ENCODE measurements around the gene KCNQ5.
A peak's percentile ranks its signal among the peaks of the same experiment; 100 is the strongest.

KCNQ5 gene

DNA sequence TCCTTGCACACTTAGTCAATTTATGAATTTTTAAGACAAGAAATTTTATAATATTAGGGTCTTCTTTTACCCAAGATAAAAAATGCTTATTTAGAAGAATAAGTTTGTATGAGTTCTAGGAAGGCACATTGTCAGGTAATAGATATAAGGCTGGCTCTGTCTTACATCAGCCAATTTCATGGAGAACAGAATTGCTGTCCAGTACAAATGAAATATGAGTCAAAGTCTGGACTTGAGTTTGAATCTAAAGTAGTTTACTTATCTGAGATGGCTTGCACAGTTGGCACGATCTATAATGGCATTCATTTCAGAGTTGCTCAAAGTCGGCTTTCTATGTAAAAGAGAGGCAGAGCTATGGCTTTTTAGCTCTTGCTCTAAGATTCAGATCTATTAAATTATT is 228.2 kb downstream of the KCNQ5 start:
- Histone ChIP-seq H3K36me3 (ENCODE audit: control insufficient read depth in 2 of 2, insufficient read depth in 1 of 2, low read length in 2 of 2) (no peaks in the 10 kb centered on the region), H3K27ac (ENCODE audit: extremely low read depth, low read depth, low read length) (no peak overlapping the region), H3K9me3 (ENCODE audit: control insufficient read depth, insufficient read depth, low read depth, low read length) (no peaks in the 10 kb centered on the region), H3K4me1 (ENCODE audit: control insufficient read depth, insufficient read depth, low read length) (no peaks in the 10 kb centered on the region; the same call in 1 of the 2 replicates), H3K4me3 (ENCODE audit: low read depth, low read length) (no peak overlapping the region)
- ChIA-PET CTCF (interaction anchor here (0.5 kb wide), 1 partner anchor 93 kb away, joined by 3 read pairs; no protein-coding TSS in a partner anchor), POLR2A (no interaction called here)
- TF ChIP-seq ZBTB1 (tag by site-specific recombination; IDR thresholded peaks at IDR 0.05) (no peak), ZNF530 (tag by site-specific recombination; IDR thresholded peaks at IDR 0.05; ENCODE audit: low read depth) (no peak), BCL11B (tag by site-specific recombination; IDR thresholded peaks at IDR 0.05; ENCODE audit: low read depth) (no peak), ZNF114 (tag by site-specific recombination; IDR thresholded peaks at IDR 0.05) (no peak)
- TF ChIP-seq, protein P1, sequence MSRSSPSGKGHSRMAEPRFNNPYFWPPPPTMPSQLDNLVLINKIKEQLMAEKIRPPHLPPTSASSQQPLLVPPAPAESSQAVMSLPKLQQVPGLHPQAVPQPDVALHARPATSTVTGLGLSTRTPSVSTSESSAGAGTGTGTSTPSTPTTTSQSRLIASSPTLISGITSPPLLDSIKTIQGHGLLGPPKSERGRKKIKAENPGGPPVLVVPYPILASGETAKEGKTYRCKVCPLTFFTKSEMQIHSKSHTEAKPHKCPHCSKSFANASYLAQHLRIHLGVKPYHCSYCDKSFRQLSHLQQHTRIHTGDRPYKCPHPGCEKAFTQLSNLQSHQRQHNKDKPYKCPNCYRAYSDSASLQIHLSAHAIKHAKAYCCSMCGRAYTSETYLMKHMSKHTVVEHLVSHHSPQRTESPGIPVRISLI (tag by site-specific recombination; IDR thresholded peaks at IDR 0.05): no peak

DNA sequence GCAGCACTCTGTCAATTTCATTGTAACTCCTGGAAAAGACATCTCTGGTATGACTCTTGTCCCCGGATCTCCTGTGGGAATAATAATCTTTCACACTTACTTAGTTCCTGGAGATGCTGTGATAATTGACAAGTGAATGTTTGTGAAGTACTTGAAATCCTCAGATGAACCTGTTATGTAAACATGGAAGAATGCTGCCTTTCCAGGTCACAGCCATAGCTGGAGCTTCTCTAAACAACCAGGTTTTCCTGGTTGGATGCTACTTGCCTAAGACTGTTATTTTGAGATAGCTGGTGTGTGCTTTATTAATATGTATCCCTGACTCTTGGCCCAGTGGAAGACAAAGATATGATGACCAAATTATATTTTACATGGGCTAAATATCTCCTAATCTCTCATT is 228.6 kb downstream of the KCNQ5 start:
- POLR2A ChIA-PET: no interaction called here
- Histone ChIP-seq H3K4me1 (ENCODE audit: control insufficient read depth, insufficient read depth, low read length) (no peaks in the 10 kb centered on the region), H3K36me3 (ENCODE audit: control insufficient read depth in 2 of 2, insufficient read depth in 1 of 2, low read length in 2 of 2) (no peaks in the 10 kb centered on the region), H3K9me3 (ENCODE audit: control insufficient read depth, insufficient read depth, low read depth, low read length) (no peaks in the 10 kb centered on the region), H3K4me3 (ENCODE audit: low read depth, low read length) (no peak overlapping the region), H3K27ac (ENCODE audit: extremely low read depth, low read depth, low read length) (no peak overlapping the region)
- CTCF ChIA-PET: interaction anchor here (0.5 kb wide), 1 partner anchor 93 kb away, joined by 3 read pairs; no protein-coding TSS in a partner anchor
- TF ChIP-seq ZNF664 (tag by site-specific recombination; IDR thresholded peaks at IDR 0.05): 0 out of 2 replicates have a peak, but pooled peaks have one; percentile 8
- TF ChIP-seq, protein P2, sequence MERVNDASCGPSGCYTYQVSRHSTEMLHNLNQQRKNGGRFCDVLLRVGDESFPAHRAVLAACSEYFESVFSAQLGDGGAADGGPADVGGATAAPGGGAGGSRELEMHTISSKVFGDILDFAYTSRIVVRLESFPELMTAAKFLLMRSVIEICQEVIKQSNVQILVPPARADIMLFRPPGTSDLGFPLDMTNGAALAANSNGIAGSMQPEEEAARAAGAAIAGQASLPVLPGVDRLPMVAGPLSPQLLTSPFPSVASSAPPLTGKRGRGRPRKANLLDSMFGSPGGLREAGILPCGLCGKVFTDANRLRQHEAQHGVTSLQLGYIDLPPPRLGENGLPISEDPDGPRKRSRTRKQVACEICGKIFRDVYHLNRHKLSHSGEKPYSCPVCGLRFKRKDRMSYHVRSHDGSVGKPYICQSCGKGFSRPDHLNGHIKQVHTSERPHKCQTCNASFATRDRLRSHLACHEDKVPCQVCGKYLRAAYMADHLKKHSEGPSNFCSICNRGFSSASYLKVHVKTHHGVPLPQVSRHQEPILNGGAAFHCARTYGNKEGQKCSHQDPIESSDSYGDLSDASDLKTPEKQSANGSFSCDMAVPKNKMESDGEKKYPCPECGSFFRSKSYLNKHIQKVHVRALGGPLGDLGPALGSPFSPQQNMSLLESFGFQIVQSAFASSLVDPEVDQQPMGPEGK (tag by site-specific recombination; IDR thresholded peaks at IDR 0.05): no peak
- TF ChIP-seq ZNF174 (tag by site-specific recombination; IDR thresholded peaks at IDR 0.05): no peak
- TF ChIP-seq, protein P3, sequence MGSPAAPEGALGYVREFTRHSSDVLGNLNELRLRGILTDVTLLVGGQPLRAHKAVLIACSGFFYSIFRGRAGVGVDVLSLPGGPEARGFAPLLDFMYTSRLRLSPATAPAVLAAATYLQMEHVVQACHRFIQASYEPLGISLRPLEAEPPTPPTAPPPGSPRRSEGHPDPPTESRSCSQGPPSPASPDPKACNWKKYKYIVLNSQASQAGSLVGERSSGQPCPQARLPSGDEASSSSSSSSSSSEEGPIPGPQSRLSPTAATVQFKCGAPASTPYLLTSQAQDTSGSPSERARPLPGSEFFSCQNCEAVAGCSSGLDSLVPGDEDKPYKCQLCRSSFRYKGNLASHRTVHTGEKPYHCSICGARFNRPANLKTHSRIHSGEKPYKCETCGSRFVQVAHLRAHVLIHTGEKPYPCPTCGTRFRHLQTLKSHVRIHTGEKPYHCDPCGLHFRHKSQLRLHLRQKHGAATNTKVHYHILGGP (tag by site-specific recombination; IDR thresholded peaks at IDR 0.05): no peak
- TF ChIP-seq OSR2 (tag by site-specific recombination; IDR thresholded peaks at IDR 0.05): 0 out of 2 replicates have a peak, but pooled peaks have one; percentile 25
- no peak for TF ChIP-seq ZNF19 (tag by site-specific recombination; IDR thresholded peaks at IDR 0.05; ENCODE audit: low read depth)
- TF ChIP-seq ZFP41 (tag by site-specific recombination; IDR thresholded peaks at IDR 0.05; ENCODE audit: borderline replicate concordance): no peak
- TF ChIP-seq TRIM28 (IDR thresholded peaks at IDR 0.05; ENCODE audit: borderline replicate concordance, low read length): no peak
- TF ChIP-seq ZNF138 (tag by site-specific recombination; IDR thresholded peaks at IDR 0.05; ENCODE audit: borderline replicate concordance): no peak
- TF ChIP-seq BCL11A (tag by site-specific recombination; IDR thresholded peaks at IDR 0.05; ENCODE audit: low read depth): no peak
- no peak for TF ChIP-seq ZNF571 (tag by site-specific recombination; IDR thresholded peaks at IDR 0.05)
- no peak for TF ChIP-seq ZNF350 (tag by site-specific recombination; IDR thresholded peaks at IDR 0.05)
- TF ChIP-seq ZNF548 (tag by site-specific recombination; IDR thresholded peaks at IDR 0.05): no peak
- no peak for TF ChIP-seq ZNF169 (tag by site-specific recombination; IDR thresholded peaks at IDR 0.05)

DNA sequence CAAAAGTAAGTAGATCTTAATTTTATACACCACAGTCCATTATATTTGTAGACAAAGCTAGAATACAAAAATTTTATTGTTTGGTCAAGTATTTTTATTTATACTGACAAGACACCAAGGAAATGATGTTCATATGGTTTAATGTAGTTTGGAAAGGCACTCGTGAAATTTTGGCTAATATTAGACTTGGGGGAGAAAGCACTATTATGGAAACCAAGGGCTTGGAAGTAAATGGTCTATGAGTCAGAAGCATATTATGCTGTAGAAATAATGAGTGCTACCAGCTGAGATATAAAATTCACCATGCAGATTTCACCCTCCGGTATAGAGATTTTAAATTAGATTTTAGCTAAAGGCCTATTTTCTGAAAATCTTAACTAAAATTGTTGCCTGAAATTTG is 233.6 kb downstream of the KCNQ5 start:
- H3K27ac ChIP-seq (ENCODE audit: extremely low read depth, low read depth, low read length): no peak overlapping the region
- ChIA-PET CTCF (interaction anchor here (0.5 kb wide), 1 partner anchor 9 kb away, joined by 3 read pairs; no protein-coding TSS in a partner anchor), POLR2A (no interaction called here)
- H3K4me1 ChIP-seq (ENCODE audit: control insufficient read depth, insufficient read depth, low read length): no peaks in the 10 kb centered on the region
- H3K9me3 ChIP-seq (ENCODE audit: control insufficient read depth, insufficient read depth, low read depth, low read length): no peaks in the 10 kb centered on the region
- no peaks in the 10 kb centered on the region for H3K36me3 ChIP-seq (ENCODE audit: control insufficient read depth in 2 of 2, insufficient read depth in 1 of 2, low read length in 2 of 2)
- H3K4me3 ChIP-seq (ENCODE audit: low read depth, low read length): no peak overlapping the region
- TF ChIP-seq, protein P4, sequence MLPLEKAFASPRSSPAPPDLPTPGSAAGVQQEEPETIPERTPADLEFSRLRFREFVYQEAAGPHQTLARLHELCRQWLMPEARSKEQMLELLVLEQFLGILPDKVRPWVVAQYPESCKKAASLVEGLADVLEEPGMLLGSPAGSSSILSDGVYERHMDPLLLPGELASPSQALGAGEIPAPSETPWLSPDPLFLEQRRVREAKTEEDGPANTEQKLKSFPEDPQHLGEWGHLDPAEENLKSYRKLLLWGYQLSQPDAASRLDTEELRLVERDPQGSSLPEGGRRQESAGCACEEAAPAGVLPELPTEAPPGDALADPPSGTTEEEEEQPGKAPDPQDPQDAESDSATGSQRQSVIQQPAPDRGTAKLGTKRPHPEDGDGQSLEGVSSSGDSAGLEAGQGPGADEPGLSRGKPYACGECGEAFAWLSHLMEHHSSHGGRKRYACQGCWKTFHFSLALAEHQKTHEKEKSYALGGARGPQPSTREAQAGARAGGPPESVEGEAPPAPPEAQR (tag by site-specific recombination; IDR thresholded peaks at IDR 0.05): no peak
- TF ChIP-seq, protein P5, sequence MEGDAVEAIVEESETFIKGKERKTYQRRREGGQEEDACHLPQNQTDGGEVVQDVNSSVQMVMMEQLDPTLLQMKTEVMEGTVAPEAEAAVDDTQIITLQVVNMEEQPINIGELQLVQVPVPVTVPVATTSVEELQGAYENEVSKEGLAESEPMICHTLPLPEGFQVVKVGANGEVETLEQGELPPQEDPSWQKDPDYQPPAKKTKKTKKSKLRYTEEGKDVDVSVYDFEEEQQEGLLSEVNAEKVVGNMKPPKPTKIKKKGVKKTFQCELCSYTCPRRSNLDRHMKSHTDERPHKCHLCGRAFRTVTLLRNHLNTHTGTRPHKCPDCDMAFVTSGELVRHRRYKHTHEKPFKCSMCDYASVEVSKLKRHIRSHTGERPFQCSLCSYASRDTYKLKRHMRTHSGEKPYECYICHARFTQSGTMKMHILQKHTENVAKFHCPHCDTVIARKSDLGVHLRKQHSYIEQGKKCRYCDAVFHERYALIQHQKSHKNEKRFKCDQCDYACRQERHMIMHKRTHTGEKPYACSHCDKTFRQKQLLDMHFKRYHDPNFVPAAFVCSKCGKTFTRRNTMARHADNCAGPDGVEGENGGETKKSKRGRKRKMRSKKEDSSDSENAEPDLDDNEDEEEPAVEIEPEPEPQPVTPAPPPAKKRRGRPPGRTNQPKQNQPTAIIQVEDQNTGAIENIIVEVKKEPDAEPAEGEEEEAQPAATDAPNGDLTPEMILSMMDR (tag by site-specific recombination; IDR thresholded peaks at IDR 0.05): no peak
- TF ChIP-seq ZNF133 (tag by site-specific recombination; IDR thresholded peaks at IDR 0.05) (no peak), ZNF623 (tag by site-specific recombination; IDR thresholded peaks at IDR 0.05) (no peak)
- TF ChIP-seq, protein P6, sequence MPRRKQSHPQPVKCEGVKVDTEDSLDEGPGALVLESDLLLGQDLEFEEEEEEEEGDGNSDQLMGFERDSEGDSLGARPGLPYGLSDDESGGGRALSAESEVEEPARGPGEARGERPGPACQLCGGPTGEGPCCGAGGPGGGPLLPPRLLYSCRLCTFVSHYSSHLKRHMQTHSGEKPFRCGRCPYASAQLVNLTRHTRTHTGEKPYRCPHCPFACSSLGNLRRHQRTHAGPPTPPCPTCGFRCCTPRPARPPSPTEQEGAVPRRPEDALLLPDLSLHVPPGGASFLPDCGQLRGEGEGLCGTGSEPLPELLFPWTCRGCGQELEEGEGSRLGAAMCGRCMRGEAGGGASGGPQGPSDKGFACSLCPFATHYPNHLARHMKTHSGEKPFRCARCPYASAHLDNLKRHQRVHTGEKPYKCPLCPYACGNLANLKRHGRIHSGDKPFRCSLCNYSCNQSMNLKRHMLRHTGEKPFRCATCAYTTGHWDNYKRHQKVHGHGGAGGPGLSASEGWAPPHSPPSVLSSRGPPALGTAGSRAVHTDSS (tag by site-specific recombination; IDR thresholded peaks at IDR 0.05): no peak

All from HEK293 (cell line).